Measurements from ENCODE around the gene ZNF33B. TPM values are rescaled to one million over a fixed set of nuclear protein-coding genes. Genes with fewer than 3 reads are reported as not detected.
A peak's percentile ranks its signal among the peaks of the same experiment; 100 is the strongest.
"Not testable (repeated sequence)": the region's sequence is repeated elsewhere in the genome, so short reads cannot be mapped to it uniquely, and the experiment has no call there.

The ZNF33B gene
- total RNA-seq (2014; rRNA removed; shearing (Covaris generic)), result 3.4 and 9.3 TPM in 2 replicates

DNA sequence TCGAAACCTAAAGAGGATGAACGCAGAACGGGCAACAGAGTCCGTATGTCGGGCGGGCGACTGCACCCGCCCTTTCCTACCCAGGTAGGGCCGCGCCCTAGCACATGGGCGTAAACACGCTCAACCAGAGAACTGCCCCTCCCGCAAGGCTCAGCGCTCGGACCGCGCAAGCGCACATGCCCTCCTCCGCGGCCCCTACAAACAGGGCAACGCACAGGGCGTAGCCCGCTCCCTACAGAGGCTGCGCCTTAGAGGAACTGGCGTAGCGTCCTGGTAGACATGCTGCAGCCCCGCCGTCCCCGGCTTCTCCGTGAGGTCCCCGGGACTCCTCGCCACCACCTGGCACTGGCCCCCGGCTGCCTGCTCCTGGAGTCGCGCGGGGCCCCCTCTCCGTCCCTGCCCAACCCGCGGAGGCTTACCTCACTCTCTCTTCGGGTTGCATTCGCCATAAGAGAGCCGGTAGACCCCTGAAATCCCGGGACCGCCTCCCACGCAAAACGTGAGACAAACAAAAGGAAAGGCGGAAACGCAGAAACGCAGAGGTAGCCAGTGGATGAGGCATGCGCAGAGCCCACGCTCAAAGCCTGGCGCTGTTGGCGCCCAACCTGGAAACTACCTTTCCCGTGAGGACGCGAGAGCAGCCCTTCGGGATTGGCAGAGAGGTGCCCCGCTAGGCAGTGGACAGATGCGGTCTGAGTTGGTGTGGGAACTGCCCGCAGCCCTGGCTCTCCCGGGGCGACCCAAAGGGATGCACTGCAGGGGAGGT, at the start of gene ZNF33B:
Gene ZNF33B, minus strand, starts transcription at position 516 of the 766 bp plus-strand sequence. CDS start 1,642 bp downstream, outside the sequence.
- DNase-seq (ENCODE audit: low read depth), result peak; percentile 94

DNA sequence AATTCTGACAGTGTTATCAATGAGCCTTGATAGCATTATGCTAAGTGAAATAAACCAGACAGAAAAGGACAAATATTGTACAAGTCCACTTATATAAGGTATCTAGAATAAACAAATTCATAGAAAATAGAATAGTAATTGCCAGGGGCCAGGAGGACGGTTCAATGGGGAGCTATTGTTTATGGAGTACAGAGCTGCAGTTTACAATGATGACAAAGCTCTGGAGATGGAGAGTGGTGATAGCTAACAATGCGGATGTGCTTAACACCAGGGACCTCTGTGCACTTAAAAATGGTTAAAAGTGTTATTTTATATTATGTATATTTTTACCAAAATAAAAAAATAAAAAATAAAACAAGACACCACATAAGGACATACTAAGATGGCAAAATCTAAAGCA, 46.1 kb upstream of the ZNF33B start:
- DNase-seq (ENCODE audit: low read depth), result no peak

DNA sequence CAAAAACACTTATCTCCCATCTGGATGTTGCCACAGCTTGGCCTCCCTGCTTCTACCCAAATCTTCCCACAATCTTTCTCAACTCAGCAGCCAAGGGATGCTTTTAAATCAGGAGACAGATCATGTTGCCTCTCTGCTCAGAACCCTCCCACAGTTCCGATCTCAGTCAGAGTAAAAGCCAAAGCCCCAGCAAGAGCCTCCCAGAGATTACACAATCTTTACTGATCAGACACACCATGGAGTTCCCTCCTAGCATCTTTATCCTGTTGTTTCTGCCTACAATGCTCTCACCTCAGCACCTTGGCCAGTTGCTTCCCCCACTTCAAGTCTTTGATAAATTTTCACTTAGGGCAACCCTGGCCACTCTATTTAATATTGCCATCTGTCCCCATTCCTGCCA, 41.9 kb upstream of the ZNF33B start:
- no peak for DNase-seq (ENCODE audit: low read depth)

DNA sequence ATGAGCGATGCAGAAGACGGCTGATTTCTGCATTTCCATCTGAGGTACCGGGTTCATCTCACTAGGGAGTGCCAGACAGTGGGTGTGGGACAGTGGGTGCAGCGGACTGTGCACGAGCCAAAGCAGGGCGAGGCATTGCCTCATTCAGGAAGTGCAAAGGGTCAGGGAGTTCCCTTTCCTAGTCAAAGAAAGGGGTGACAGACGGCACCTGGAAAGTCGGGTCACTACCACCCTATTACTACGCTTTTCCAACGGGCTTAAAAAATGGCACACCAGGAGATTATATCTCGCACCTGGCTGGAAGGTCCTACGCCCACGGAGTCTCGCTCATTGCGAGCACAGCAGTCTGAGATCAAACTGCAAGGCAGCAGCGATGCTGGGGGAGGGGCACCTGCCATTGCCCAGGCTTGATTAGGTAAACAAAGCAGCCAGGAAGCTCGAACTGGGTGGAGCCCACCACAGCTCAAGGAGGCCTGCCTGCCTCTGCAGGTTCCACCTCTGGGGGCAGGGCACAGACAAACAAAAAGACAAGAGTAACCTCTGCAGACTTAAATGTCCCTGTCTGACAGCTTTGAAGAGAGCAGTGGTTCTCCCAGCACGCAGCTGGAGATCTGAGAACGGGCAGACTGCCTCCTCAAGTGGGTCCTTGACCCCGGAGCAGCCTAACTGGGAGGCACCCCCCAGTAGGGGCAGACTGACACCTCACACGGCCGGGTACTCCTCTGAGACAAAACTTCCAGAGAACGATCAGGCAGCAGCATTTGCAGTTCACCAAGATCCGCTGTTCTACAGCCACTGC, 27.0 kb upstream of the ZNF33B start:
- DNase-seq (ENCODE audit: low read depth), result not testable (repeated sequence)

DNA sequence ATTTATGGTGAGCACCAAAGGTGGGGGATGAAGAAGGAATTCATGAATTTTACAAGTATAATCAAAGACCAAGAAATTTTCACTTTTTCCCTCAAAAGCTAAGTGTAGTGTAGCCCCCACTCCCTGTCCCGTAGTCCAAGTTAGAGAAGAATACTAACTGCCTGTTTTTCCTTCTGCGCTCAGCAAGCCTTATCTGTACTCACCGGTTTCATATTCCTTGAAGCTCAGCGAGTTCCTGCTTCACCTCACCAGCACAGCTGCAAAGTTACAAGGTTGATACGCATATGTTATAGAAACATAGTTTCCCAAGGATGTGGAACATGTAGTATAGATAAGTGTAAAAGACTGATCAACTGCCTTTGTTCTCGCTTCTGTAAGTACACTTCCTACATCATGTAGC, 16.0 kb upstream of the ZNF33B start:
- DNase-seq (ENCODE audit: low read depth), result no peak

DNA sequence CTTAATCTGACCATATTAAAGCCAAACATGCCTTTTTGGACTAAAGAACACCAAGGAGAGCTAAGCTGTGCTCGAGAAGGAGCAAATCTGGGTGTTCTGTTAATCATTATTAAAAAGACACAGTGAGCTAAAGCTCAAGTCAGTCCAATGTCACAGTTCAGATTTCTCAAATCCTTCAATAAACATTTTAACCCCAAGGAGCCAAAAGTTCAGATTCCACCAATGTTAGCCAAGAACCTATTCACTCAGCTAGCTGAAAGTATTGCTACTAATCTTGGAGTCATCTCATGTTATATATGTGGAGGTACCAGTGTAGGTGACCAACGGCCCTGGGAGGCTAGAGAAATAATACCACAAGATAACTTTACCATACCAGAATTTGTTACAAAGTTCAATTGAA, 14.5 kb upstream of the ZNF33B start:
- DNase-seq (ENCODE audit: low read depth), result no peak

DNA sequence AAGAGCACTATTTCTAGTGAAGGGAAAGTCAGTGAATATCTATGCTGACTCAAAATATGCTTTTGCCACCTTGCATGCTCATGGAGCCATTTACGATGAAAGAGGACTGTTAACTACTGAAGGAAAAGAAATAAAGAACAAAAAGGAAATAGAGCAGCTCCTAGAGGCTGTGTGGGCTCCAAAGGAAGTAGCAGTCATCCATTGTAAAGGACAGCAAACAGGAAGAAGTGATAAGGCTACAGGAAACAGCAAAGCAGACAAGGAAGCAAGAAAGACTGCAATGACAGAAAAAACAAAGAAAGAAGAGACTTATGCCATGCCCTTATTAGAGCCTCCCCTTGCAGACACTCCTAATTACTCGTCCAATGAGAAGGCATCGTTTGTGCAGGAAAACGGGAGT, 12.0 kb upstream of the ZNF33B start:
- DNase-seq (ENCODE audit: low read depth), result no peak

DNA sequence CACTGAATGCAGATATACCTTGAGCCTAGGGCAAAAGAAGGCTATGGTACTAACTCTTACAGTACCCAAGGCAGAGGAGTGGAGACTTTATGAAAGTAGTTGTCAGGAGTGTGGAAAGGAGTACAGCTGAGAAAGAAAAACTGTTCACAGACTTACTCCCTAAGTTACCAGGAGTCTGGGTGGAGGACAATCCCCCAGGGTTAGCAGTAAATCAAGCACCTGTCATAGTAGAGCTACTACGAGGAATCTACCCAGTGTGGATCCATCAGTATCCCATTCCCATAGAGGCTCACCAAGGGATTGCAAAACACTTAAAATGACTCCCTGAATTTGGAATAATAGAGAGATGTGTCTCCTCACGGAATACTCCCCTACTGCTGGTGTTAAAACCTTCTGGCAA, 10.1 kb upstream of the ZNF33B start:
- DNase-seq (ENCODE audit: low read depth), result no peak

DNA sequence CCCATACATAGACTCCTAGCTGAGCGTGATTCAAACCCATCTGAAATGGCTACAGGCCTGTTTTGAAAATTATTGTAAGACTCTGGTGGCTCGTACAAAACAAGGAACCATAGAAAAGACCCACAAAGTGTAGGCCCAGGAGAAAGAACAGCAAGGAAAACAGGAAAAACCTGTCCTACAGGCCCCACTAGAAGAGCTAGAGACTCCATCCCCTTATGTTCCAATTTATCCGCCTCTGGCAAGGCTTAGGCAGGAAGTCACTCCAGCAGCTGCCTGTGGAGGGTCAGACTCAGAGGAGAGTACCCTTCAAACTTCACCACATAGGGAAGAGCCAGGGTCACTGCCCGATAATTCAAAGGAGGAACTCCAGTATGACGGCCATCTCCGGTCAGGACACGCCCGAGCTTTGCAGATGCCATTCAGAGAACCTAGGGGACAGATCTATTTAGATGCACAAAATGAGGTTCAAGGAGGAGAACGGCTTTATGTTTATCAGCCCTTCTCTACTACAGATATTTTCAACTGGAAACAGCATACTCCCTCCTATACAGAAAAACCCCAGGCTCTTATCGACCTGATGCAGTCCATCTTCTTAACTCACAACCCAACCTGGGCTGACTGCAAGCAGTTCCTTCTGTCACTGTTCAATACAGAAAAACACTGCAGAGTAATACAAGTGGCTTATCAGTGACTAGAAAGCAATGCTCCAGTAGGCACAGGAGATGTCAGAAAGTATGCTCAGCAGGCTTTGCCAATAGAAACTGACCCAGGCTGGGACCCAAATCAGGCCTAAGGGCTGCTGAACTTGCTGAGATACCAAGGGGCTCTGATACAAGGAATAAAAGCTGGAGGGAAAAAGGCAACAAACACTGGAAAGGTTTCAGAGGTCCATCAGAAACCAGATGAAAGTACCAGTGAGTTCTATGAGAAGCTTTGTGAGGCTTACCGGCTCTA, 8.6 kb upstream of the ZNF33B start:
- no peak for DNase-seq (ENCODE audit: low read depth)

DNA sequence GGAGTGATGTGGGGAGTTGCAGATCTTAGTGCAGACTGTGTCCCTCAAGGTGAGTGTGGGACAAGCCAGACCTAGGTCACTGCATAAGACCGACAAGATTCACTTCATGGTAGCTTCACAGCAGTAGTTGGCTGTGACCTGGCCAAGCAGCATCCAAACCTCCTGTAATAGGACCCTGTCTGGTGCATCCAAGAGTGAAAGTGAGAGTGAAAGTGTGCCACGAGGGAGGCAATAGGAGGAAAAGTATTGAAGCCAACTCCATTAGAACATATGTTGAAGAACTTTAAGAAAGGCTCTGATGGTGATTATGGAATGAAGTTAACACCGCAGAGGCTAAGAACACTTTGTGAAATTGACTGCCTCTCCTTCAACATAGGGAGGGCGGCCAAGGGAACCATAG, 7.8 kb upstream of the ZNF33B start:
- no peak for DNase-seq (ENCODE audit: low read depth)

DNA sequence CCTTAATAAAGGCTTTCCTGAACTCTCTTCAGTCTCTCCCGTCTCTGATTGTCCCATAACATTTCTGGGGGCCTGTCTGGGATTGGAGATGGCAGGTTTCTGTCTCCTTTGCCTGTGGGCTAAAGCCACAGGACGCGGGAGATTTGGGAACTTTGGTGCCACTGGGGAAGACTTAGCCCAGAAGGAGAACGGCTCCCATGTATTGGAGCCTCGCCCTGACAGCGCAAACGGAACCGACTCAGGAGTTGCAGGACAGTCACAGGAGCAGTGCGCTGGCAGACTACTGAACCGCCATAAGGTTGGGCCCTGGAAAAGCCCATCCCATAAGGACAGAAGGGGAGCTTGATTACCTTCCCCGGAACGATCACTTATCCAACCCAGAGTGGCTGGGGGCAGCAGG, 7.1 kb upstream of the ZNF33B start:
- no peak for DNase-seq (ENCODE audit: low read depth)

DNA sequence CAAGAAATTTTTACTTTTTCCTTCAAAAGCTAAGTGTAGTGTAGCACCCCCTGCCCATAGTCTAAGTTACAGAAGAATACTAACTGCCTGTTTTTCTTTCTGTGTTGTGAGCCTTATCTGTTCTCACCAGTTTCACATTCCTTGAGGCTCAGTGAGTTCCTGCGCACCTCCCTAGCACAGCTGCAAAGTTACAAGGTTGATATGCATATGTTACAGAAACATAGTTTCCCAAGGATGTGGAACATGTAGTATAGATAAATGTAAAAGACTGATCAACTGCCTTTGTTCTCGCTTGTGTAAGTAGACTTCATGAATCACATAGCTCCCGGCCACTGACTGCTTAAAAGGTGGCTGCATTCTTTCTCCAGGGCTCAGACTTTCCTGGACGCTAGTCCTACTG, 6.7 kb upstream of the ZNF33B start:
- DNase-seq (ENCODE audit: low read depth), result no peak

DNA sequence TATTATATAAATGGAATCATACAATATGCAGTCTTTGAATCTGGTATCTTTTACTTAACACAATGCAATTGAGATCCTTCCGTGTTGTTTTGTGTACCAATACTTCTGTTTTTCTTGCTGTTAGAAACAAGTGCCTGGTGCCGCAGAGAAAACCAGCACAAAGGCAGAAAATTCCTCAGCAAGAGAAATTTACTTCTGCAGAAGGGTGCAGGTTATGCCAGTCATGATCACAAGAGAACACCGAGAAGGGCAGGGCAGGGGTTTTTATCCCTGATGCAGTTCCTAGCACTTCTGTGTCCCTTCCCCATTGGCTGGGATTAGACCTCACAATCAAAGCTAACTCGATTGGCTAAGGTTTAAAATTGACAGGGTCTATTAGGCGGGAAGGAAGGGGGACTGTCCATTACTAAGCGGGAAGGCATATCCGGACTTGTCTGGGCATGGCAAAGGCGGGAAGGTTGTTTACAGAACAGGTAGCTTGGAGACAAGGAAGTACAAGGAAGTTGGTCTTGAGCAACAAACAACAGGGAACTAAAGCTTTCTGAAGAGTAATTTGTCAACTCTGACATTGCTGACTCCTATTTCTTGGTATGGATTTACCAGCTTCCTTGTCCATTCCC, 2.4 kb upstream of the ZNF33B start:
- DNase-seq (ENCODE audit: low read depth), result no peak

DNA sequence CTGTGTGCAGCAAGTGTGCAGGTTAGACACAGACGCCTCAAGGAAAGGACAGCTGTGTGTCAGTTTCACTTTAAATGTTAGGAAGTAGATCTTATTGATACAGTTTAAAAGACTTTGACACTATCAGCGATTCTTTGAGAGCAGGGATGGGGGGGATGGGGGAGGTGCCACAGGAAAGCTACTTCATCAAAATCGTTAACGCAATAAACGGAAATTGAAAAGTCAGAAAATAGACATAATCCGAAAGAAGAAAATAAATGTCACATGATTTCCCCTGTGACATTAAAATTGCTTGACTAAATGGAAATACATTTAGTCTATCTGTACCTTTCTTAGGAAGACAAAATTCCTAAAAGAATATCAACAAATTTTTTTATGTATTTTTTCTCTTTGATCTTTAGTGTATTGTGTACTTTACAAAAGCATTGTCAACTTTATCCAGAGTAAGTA, 476 bp upstream of the ZNF33B start:
- DNase-seq (ENCODE audit: low read depth), result no peak

DNA sequence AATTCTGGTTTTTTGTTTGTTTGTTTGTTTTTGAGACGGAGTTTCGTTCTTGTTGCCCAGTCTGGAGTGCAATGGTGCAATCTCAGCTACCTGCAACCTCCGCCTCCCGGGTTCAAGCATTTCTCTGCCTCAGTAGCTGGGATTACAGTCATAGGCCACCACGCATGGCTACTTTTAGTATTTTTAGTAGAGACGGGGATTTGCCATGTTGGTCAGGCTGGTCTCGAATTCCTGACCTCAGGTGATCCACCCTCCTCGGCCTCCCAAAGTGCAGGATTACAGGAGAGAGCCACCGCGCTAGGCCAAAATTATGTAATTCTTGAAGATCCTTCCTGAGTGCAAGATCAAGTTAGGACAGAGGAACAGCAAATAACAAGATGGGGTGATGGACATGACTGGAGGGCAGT, 719 bp downstream of the ZNF33B start:
- DNase-seq (ENCODE audit: low read depth), result no peak

DNA sequence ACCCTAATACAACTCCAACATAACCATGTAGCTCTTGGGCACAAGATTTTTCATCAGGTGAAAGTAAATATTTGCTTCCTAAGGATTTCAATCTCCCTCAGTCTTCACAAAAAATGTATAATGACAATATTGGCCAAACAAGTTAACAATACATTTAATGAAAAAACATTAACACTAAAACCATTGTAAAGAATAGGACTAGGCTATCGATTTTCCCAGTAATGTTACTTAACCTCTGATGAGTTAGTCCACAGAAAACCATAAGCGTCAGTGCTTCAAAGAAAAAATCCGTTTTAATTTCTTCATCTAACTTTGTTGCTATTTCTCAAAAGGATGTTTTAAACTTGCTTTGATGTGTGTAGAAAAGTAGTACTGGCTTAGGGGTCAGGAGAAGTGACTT, 1.2 kb downstream of the ZNF33B start:
- no peak for DNase-seq (ENCODE audit: low read depth)

DNA sequence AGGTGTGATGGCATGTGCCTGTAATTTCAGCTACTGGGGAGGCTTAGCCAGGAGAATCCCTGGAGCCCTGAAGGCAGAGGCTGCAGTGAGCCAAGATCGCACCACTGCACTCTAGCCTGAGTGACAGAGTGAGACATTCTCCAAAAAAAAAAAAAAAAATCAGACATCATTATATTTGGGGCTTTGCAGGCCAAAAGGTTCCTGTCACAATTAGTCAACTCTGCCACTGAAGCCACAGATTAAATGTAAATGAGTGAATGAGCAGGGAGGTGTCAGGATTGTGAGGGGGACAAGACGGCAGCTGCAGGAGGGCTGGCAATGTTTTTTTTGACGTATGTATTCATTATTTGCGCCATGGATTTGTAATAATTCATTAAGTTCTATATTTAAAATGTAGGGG, 3.3 kb downstream of the ZNF33B start:
- DNase-seq (ENCODE audit: low read depth), result no peak

DNA sequence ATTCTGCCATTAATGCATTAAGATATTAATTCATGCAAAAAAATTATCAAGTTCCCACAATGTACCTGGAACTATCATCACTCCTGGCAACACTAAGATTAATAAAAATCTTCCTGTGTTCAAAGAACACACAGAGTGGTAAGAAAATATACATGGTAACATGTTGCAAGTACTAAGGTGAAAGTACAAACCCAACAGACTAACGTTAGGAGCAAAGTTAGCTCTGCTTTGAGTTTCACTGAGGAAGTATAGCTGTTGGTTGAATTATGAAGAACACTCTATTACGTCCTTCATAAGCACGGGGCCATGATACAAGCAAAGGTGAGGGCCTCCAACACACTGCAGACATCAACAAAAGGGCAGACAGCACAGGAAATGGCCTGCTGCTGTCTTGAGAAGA, 5.8 kb downstream of the ZNF33B start:
- DNase-seq (ENCODE audit: low read depth), result no peak

DNA sequence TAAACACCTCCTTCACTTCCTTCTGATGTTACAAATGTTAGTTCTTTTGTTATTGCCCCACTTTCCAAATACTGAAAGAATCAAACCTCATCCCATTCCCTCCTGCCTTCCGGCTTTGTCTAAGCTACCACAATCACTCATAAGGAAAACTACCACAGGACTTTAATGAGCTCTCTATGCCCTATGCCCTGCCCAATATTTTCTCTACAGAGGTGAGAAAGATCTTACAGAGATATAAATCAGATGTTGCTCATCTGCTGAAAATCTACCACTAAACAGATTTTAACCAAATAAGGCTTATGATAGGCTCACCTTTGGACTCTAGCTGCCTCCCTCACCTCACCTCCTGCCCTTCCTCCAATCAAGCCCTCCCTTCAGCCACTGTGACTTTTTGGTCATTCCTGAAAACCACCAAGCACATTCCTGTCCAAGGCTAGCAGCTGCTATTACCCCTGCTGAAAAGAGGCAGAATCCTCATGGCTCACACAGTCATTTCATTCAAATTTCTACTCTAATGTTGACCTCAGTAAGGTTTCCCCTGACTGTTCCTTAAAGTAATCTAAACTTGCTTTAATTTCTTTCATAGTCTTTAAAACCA, 7.7 kb downstream of the ZNF33B start:
- DNase-seq (ENCODE audit: low read depth), result no peak

DNA sequence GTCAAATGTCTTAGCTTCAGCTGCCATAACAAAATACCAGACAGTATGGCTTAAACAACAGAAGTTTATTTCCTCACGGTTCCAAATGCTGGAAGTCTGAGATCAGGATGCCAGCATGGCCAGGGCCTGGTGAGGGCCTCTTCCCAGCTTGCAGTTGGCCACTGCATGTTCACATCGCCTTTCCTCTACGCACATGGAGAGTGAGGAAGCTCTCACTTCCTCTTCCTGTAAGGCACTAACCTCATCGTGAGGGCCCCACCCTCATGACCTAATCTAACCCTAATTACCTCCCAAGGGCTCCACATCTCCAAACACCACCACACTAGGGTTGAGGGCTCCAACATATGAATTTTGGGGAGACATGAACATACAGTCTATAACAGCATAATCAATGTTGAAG, 14.4 kb downstream of the ZNF33B start:
- DNase-seq (ENCODE audit: low read depth), result no peak

DNA sequence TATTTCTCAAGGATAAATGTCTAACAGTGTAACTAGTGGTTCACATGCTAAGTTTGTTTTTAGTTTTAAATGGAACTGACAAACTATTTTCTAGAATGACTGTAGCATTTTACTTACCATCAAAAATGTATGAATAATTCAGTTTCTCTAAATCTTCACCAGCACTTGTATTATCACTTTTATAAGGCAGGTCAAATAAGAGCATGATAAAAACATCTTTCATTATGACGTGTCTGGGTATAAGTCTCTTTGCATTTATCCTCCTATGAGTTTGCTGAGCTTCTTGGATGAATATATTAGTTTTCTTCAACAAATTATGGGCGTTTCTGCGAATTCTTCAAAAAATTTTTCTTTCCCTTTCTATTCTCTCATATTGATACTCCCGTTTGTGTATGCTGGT, 19.9 kb downstream of the ZNF33B start:
- no peak for DNase-seq (ENCODE audit: low read depth)
